HG02798 (cell line): ENCODE results near the gene PPP4R2.

Source experiments
- ATAC-seq: cut with Tn5 transposase; IDR thresholded peaks from one replicate; pipeline ENCODE4 v1.9.1; 2021; ENCODE audit warnings: mild to moderate bottlenecking; ENCODE audit not compliant: unreplicated experiment, poor library complexity

PPP4R2 gene

GRCh38 chr3:73018790-73019441 is 22.3 kb downstream of the PPP4R2 start:
- no peak for ATAC-seq

DNA sequence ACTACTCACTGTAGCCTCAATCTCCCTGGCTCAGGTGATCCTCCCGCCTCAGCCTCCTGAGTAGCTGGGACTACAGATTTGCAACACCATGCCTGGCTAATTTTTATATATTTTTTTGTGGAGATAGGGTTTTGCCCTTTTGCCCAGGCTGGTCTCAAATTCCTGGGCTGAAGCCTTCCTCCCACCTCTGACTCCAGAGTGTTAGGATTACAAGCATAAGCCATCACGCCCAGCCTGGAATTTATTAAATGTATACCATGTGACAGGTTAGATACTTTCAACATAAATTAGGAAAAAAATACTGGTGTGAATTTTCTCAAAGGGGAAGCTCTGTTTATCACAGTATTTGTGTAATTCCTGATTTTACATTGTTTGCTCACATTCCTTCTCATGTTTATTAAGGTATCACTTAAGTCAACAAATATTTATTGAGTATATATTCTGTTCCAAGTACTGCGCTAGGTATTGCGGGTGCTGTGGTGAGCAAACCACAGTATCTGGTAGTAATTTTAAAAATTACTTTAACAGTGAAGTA is 24.8 kb downstream of the PPP4R2 start:
- no peak for ATAC-seq

DNA sequence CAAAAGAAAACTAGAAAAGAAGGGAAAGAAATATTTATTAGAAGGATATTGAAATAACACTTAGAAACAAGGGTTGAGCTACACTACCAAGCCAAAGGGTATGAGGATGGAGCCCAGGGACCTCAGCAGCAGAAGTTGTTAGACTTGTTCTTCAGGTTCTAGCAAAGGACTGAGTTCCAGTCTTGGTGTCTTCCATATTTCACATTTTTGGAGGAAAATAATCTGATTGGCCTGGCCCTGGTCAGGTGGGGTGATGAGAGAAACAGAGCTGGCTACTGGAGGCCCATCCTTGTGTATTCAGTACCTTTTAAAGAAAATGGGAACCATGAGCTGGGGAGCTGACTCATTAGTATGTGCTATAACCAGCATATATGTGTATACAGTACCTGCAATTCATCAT is 28.2 kb downstream of the PPP4R2 start:
- no peak for ATAC-seq

DNA sequence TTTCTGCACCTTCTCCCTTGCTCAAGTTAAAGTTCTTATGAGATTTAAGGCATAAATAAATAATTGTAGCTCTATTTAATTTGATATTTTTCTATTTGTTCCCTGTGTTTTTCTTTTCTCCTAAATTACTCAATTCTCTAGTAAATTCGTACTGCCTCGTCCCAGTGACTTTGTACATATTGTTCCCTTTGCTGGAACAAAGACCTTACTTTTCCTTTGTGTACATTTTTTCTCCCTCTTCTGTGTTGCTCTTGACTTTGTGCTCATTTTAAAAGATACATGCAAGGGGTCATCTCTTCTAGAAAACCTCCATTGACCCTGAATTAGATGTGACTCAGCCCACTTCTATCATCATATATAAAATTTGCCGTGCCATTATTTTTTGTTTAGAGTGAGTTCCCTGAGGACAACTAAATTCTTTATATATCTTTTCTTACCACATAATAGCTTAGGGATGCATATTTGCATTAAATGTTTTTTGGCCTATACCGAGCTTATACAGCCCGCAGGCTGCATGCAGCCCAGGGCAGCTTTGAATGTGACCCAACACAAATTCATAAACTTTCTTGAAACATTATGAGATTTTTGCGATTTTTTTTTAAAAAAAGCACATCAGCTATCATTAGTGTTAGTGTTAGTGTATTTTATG is 29.6 kb downstream of the PPP4R2 start:
- no peak for ATAC-seq

DNA sequence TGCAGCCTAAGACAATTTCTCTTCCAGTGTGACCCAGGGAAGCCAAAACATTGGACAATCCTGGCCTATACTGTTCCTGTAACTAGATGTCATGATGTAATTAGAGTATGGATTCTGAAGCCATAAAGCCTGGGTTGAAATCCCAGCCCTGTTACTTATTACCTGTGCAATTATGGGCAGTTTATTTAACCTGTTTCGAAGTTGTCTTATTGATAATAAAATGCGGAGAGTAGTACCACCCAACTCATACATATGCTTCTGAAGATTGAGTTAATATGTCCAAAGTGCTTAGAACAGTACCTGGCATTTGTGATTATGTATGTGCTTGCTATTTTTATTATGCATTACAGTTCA is 30.1 kb downstream of the PPP4R2 start:
- no peak for ATAC-seq

- ATAC-seq, result no peak
These were observed 32.2 kb downstream of the PPP4R2 start for GRCh38 chr3:73028803-73029202.

DNA sequence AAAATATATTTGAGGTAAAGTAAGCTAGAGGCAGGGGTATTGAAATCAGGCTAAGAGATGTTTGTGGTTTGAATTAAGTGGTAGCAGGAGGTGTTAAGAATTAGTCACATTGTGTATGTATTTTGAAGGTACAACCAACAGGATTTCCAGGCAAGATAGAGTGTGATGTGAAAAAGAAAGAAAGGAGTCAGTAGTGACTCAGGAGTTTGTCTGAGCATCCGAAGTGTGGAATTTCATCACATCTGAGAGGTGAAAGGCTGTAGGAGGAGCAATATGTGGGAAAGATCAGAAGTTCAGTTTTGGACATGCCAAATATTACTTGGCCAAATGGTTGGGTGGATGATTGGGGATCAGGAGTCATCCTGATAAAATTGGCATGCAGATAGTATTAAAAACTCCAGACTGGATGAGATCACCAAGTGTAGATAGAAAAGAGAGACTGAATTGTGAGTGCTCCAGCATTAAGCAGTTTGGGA is 32.7 kb downstream of the PPP4R2 start:
- ATAC-seq, result no peak

- ATAC-seq, result no peak
These were observed 33.5 kb downstream of the PPP4R2 start for GRCh38 chr3:73030073-73030597.

DNA sequence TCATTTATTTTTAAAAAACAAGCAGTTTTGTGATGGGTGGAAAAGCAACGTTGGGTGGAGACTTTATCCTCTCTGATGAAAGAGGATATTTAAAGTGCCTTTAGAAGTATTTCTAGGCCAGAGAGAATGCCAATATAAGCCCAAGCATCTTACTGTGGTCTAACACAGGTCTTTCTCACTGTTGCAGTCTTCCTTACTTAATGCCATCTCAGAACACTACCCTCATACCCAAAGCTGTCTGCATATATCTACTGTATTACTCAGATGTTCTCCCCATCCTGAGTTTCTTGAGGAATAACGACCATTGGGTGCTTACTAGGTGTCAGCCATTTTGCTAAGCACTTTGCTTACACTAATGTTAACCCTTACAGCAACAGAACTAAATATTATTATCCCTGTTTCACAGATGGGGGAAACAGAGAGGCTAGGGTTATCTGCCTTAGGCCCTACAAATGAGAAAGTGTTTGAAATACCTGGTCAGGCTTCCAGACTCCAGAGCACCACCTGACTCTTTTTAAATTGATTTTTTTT is 35.0 kb downstream of the PPP4R2 start:
- no peak for ATAC-seq

- no peak for ATAC-seq
These were observed 40.3 kb downstream of the PPP4R2 start for GRCh38 chr3:73036694-73037591.

- ATAC-seq, result no peak
These were observed 44.9 kb downstream of the PPP4R2 start for GRCh38 chr3:73041537-73041936.

- ATAC-seq, result no peak
These were observed 46.8 kb downstream of the PPP4R2 start for GRCh38 chr3:73043414-73043813.

GRCh38 chr3:73045391-73045790 is 48.8 kb downstream of the PPP4R2 start:
- ATAC-seq, result no peak

DNA sequence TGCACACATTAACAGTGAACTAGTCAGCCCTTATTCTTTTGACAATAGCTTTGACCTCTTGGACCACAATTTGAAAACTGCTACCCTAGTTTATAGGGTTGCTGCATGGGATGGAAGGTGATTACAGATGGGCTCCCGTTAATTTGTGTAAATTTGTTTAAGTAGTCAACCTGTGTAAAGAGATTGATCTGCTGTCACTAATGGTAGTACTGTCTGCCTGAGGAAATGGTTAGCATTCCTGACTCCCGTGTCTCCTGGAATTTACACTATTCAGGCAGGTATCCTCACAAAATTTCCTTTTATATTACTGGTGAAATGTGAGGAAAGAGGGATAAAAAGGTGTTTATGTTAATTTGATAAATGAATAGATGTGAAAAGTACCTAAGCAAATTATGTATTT is 49.6 kb downstream of the PPP4R2 start:
- ATAC-seq, result no peak

GRCh38 chr3:73049319-73049718 is 52.7 kb downstream of the PPP4R2 start:
- no peak for ATAC-seq

DNA sequence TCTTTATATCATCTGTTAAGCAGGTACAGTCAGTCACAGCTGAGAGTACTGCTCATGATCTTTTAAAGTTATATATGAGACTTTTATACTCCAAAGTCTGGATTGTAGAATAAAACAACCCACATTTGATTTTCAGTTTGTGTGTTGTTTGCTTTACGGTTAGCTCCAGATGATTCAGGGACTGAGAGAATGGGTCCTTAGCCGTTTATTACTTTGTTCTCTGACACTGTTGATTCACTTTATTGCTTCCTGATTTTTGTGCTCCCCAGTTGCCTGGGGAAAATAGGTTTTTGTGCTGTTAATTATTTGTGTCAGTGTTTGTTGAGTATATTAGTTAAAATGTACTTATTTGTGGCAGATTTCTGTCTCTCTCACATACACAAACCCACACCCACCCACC is 56.2 kb downstream of the PPP4R2 start:
- no peak for ATAC-seq

DNA sequence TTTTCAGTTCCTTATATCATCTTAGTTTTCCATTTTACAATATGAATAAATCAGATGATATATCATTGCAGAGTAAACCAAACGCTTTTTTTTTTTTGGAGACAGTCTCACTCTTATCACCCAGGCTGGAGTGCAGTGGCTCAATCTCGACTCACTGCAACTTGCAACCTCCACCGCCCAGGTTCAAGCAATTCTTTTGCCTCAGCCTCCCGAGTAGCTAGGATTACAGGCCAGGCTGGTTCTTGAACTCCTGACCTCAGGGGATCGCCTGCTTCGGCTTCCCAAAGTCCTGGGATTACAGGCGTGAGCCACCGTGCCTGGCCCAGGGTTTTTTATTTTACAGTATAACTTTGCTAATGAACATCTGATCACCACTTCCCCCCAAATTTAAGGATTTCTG is 59.0 kb downstream of the PPP4R2 start:
- ATAC-seq, result no peak

- no peak for ATAC-seq
These were observed 59.6 kb downstream of the PPP4R2 start for GRCh38 chr3:73056014-73056844.

DNA sequence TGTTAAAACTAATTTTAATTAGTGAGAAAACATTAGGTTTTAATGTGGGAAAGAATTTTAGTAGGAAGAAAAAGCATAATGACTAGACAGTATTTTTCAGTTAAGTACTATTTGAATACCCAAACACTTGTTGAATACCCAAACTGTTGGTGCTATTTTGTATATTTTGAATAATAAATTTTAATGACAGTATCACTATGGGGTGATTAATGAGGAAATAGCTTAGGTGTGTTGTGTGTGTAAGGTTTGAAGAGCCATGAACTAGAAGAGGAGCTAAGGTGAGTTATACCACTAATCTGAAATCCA is 60.2 kb downstream of the PPP4R2 start:
- no peak for ATAC-seq

DNA sequence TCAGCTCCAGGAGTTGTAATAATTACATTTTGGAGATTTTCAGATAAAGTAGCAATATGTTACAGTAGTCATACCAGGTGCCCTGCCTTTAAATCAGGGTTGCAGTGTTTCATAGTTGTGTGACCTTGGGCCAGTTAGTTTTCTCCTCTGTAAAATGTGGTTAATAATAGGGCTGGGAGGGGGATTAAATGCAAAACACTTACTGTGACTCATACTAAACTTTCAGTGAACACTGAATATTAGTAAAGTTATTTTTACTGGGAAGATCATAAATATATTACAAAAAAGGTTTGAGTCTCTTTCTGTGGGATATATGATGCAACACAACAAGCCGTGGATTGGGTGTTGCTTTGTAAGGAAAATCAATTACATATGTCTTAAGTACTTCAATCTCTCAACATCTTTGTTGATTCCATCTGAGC is 63.7 kb downstream of the PPP4R2 start:
- no peak for ATAC-seq
